ENCODE results near the gene PRKAA2.

The PRKAA2 gene

GRCh38 chr1:56676571-56677035 is 31.5 kb downstream of the PRKAA2 start (continued):
- TF ChIP-seq ZNF600 (tag by site-specific recombination; IDR thresholded peaks at IDR 0.05): peak; percentile 86
- TF ChIP-seq, protein P1, sequence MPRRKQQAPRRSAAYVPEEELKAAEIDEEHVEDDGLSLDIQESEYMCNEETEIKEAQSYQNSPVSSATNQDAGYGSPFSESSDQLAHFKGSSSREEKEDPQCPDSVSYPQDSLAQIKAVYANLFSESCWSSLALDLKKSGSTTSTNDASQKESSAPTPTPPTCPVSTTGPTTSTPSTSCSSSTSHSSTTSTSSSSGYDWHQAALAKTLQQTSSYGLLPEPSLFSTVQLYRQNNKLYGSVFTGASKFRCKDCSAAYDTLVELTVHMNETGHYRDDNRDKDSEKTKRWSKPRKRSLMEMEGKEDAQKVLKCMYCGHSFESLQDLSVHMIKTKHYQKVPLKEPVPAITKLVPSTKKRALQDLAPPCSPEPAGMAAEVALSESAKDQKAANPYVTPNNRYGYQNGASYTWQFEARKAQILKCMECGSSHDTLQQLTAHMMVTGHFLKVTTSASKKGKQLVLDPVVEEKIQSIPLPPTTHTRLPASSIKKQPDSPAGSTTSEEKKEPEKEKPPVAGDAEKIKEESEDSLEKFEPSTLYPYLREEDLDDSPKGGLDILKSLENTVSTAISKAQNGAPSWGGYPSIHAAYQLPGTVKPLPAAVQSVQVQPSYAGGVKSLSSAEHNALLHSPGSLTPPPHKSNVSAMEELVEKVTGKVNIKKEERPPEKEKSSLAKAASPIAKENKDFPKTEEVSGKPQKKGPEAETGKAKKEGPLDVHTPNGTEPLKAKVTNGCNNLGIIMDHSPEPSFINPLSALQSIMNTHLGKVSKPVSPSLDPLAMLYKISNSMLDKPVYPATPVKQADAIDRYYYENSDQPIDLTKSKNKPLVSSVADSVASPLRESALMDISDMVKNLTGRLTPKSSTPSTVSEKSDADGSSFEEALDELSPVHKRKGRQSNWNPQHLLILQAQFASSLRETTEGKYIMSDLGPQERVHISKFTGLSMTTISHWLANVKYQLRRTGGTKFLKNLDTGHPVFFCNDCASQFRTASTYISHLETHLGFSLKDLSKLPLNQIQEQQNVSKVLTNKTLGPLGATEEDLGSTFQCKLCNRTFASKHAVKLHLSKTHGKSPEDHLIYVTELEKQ (tag by site-specific recombination; IDR thresholded peaks at IDR 0.05; ENCODE audit: borderline replicate concordance): peak; percentile 15; the same call in 1 of the 2 replicates
- no peak; the same call in 1 of the 2 replicates for TF ChIP-seq ZNF10 (tag by site-specific recombination; IDR thresholded peaks at IDR 0.05)
- 0 out of 2 replicates have a peak, but pooled peaks have one; percentile 64 for TF ChIP-seq ZNF391 (tag by site-specific recombination; IDR thresholded peaks at IDR 0.05; ENCODE audit: borderline replicate concordance, low read depth)
- no peak for TF ChIP-seq SP2 (tag by site-specific recombination; IDR thresholded peaks at IDR 0.05)
- TF ChIP-seq TRIM28 (IDR thresholded peaks at IDR 0.05; ENCODE audit: borderline replicate concordance, low read length): peak; percentile 83; the same call in 1 of the 2 replicates
- peak; percentile 9; the same call in 1 of the 2 replicates for TF ChIP-seq PRDM10 (tag by site-specific recombination; IDR thresholded peaks at IDR 0.05)
- TF ChIP-seq, protein P2, sequence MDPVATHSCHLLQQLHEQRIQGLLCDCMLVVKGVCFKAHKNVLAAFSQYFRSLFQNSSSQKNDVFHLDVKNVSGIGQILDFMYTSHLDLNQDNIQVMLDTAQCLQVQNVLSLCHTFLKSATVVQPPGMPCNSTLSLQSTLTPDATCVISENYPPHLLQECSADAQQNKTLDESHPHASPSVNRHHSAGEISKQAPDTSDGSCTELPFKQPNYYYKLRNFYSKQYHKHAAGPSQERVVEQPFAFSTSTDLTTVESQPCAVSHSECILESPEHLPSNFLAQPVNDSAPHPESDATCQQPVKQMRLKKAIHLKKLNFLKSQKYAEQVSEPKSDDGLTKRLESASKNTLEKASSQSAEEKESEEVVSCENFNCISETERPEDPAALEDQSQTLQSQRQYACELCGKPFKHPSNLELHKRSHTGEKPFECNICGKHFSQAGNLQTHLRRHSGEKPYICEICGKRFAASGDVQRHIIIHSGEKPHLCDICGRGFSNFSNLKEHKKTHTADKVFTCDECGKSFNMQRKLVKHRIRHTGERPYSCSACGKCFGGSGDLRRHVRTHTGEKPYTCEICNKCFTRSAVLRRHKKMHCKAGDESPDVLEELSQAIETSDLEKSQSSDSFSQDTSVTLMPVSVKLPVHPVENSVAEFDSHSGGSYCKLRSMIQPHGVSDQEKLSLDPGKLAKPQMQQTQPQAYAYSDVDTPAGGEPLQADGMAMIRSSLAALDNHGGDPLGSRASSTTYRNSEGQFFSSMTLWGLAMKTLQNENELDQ (tag by site-specific recombination; IDR thresholded peaks at IDR 0.05; ENCODE audit: low read depth): no peak
- no peak for TF ChIP-seq ZFP69B (tag by site-specific recombination; IDR thresholded peaks at IDR 0.05)
- no peak for TF ChIP-seq BCL11B (tag by site-specific recombination; IDR thresholded peaks at IDR 0.05; ENCODE audit: low read depth)
- TF ChIP-seq ZNF24 (tag by site-specific recombination; IDR thresholded peaks at IDR 0.05): peak; percentile 86
- peak; percentile 50; the same call in 1 of the 2 replicates for TF ChIP-seq ZBTB17 (tag by site-specific recombination; IDR thresholded peaks at IDR 0.05)
- peak; percentile 53 for TF ChIP-seq ZXDB (tag by site-specific recombination; IDR thresholded peaks at IDR 0.05)
- no peak for TF ChIP-seq ZNF2 (tag by site-specific recombination; IDR thresholded peaks at IDR 0.05)
- TF ChIP-seq ZNF660 (tag by site-specific recombination; IDR thresholded peaks at IDR 0.05): peak; percentile 83
- TF ChIP-seq ZBTB21 (tag by site-specific recombination; IDR thresholded peaks at IDR 0.05): peak; percentile 81
- no peak for TF ChIP-seq ZNF350 (tag by site-specific recombination; IDR thresholded peaks at IDR 0.05)
- peak; percentile 33; the same call in 1 of the 2 replicates for TF ChIP-seq ZIC2 (tag by site-specific recombination; IDR thresholded peaks at IDR 0.05)
- TF ChIP-seq ZNF792 (tag by site-specific recombination; IDR thresholded peaks at IDR 0.05): 0 out of 2 replicates have a peak, but pooled peaks have one; percentile 15
- peak; percentile 91 for TF ChIP-seq BCL6B (tag by site-specific recombination; IDR thresholded peaks at IDR 0.05)
- TF ChIP-seq, protein P3, sequence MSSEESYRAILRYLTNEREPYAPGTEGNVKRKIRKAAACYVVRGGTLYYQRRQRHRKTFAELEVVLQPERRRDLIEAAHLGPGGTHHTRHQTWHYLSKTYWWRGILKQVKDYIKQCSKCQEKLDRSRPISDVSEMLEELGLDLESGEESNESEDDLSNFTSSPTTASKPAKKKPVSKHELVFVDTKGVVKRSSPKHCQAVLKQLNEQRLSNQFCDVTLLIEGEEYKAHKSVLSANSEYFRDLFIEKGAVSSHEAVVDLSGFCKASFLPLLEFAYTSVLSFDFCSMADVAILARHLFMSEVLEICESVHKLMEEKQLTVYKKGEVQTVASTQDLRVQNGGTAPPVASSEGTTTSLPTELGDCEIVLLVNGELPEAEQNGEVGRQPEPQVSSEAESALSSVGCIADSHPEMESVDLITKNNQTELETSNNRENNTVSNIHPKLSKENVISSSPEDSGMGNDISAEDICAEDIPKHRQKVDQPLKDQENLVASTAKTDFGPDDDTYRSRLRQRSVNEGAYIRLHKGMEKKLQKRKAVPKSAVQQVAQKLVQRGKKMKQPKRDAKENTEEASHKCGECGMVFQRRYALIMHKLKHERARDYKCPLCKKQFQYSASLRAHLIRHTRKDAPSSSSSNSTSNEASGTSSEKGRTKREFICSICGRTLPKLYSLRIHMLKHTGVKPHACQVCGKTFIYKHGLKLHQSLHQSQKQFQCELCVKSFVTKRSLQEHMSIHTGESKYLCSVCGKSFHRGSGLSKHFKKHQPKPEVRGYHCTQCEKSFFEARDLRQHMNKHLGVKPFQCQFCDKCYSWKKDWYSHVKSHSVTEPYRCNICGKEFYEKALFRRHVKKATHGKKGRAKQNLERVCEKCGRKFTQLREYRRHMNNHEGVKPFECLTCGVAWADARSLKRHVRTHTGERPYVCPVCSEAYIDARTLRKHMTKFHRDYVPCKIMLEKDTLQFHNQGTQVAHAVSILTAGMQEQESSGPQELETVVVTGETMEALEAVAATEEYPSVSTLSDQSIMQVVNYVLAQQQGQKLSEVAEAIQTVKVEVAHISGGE (tag by site-specific recombination; conservative IDR thresholded peaks at IDR 0.05; ENCODE audit: low read depth): no peak
- no peak for TF ChIP-seq ZNF174 (tag by site-specific recombination; IDR thresholded peaks at IDR 0.05)
- TF ChIP-seq HIC1 (tag by site-specific recombination; IDR thresholded peaks at IDR 0.05): peak; percentile 81
- TF ChIP-seq ZNF155 (tag by site-specific recombination; IDR thresholded peaks at IDR 0.05): no peak
